Measurements from ENCODE around the gene FEV.
"Not testable (repeated sequence)": the region's sequence is repeated elsewhere in the genome, so short reads cannot be mapped to it uniquely, and the experiment has no call there.

Gene FEV

GRCh38 chr2:218963601-218964000 is 21.4 kb downstream of the FEV start:
- DNase-seq, result no peak

DNA sequence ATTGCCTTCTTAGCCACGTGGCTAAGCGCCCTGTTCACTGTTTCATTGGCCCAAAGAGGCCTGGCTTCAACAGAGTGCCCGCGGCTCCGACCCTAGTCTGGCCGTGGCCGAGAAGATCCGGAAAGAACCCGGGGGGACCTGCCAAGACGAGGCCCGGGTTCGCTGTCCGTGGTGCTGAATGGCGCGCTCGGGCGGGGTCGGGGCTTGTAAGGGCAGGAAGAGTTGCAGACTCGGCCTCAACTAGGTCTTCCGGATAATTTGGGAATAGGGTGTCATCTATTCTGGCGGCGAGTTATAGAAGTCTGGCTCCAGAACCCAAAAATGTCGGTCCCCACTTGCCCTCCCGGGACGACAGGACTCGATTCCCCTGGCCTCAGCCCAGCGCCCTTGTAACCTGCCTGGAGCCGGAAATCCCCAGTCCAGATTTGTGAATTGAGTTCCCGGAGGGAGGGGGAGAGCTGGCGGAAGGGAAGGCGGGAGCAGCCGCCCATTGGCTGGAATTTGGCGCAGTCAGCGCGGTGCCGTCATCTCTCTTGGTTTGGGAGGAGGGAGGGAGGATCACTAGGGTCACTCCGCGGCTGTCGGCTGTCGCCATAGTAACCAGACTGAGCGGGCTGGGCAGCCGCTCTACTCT is 22.0 kb downstream of the FEV start:
- DNase-seq, result peak; percentile 70

GRCh38 chr2:218961651-218962570 is 23.1 kb downstream of the FEV start:
- peak; percentile 39 for DNase-seq

GRCh38 chr2:218961229-218961628 is 23.8 kb downstream of the FEV start:
- no peak for DNase-seq

DNA sequence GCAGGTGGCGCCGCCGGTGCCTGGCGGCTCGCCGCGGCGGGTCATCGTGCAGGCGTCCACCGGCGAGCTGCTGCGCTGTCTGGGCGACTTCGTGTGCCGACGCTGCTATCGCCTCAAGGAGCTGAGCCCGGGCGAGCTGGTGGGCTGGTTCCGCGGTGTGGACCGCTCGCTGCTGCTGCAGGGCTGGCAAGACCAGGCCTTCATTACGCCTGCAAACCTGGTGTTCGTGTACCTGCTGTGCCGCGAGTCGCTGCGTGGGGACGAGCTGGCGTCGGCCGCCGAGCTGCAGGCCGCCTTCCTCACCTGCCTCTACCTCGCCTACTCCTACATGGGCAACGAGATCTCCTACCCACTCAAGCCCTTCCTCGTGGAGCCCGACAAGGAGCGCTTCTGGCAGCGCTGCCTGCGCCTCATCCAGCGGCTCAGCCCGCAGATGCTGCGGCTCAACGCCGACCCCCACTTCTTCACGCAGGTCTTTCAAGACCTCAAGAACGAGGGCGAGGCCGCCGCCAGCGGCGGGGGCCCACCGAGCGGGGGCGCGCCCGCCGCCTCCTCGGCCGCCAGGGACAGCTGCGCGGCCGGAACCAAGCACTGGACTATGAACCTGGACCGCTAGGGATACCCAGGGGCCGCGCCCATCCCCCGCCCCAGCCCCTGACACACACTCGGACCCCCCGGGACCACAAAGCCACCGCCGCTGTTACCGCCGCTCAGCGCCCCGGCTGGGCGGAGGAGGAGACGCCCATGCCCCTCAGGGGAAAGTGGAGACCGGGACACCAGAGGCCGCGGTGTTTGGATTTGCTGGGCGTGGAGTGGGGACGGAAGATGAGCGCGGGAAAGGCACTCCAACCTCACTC is 24.4 kb downstream of the FEV start:
- no peak for DNase-seq

DNA sequence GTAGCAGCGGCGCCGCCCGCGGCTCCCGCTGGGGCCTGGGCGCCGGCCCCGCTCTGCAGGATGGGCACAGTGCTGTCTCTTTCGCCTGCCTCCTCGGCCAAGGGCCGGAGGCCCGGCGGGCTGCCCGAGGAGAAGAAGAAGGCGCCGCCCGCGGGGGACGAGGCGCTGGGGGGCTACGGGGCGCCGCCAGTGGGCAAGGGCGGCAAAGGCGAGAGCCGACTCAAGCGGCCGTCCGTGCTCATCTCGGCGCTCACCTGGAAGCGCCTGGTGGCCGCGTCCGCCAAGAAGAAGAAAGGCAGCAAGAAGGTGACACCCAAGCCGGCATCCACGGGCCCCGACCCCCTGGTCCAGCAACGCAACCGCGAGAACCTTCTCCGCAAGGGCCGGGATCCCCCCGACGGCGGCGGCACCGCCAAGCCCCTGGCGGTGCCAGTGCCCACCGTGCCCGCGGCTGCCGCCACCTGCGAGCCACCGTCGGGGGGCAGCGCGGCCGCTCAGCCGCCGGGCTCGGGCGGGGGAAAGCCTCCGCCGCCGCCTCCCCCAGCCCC is 25.1 kb downstream of the FEV start:
- no peak for DNase-seq

DNA sequence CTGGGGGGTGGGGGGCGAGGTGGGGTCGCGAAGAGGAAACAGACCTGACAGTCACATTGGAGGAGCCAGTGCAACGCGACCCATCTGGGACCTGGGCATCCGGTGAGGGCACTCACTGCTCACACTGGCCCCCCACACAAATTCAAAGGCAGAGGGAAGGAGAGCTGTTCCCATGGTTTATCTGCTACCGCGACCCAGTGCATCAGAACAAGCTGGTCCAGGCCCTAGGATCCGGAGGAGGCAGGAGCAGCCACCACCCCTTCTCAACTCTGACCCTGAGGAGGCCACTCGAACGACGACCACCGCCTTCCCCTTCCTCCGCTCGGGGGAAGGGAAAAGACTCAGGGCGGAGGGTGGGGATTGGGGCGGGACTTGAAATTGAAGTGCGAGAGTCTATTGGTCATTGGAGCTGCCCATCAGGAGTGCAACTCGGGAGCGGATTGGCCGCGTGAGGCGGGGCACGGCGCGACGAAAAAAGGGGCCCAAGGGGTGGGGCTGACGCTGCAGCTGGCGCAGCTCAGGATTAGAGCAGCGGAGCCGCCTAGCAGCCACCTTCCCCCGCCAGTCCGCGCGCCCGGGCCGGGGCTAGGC is 25.7 kb downstream of the FEV start, which contains the start of gene CDK5R2:
Gene CDK5R2, plus strand, starts transcription at position 526 of the 591 bp plus-strand sequence. CDS start 155 bp downstream, outside the sequence.
- peak; percentile 84 for DNase-seq

DNA sequence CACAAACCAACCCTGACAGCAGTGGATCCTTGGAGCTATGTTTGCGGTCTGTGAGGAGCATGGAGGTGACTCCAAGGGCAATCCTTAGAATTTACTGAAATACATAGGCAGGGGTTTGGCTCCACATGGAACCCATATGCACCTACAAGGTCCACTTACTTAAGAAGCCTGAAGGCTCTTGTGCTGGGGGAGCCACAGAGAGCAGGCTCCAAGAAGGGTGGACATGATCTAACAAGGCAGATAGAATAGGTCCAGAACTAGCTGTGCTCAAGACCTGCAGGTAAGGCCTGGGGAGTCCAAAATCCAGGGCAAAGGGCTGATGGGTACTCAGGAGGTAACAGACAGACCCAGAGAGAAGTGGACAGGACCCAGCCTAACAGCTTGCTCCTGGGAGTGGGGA is 26.7 kb downstream of the FEV start:
- DNase-seq, result no peak

DNA sequence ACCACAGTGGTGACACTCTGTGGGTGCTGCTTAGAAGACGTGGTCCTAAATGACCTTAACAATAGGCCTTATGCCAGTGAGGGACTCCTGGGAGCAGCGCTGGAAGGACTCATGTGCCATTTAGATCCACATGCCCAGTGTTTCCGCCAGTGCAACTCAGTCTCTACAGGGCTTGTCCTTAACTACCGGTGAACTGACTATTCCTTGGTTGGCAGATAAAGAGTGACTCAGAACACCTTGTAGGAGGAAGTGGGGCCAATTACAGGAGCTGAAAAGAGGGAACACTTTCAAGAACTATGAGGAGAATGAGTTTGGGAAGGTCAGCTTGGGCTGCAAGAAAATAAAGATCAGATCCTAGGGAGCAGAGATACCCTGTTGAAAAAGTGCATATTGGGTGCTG is 27.3 kb downstream of the FEV start:
- DNase-seq, result no peak

- DNase-seq, result no peak
Measured at GRCh38 chr2:218956039-218956438, 28.9 kb downstream of the FEV start.

- no peak for DNase-seq
Measured at GRCh38 chr2:218954541-218955300, 30.3 kb downstream of the FEV start.

- DNase-seq, result no peak
Measured at GRCh38 chr2:218953366-218953954, 31.5 kb downstream of the FEV start.

DNA sequence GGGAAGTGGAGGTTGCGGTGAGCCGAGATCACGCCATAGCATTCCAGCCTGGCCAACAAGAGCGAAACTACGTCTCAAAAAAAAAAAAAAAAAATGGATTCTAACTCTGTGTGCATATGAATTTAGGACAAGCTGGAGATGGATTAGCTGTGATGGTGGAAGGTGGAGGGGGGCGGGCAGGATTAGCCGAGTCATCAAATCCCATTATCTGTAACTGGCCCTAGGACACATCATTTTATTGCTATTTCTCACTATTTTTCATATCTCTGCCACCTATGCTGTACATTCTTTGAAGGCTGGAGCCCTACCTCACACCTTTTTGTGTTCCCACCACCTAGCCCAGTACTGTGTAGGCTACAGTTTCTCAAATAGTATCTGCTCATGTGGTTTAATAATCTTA is 32.8 kb downstream of the FEV start:
- DNase-seq, result no peak

DNA sequence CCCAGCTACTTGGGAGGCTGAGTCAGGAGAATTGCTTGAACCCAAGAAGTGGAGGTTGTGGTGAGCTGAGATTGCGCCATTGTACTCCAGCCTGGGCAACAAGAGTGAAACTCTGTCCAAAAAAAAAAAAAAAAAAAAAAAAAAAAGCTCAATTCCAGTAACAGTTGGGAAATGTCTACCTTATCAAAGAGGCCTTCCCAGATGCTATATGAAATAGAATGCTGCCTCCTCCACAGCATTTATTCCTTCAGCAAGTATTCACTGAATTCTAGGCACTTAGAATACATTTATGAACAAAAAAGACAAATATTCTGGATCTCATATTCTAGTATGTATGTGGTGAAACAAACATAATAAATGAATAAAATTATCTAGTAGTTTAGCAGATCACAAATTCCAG is 38.4 kb downstream of the FEV start:
- no peak for DNase-seq

GRCh38 chr2:218944759-218945404 is 40.1 kb downstream of the FEV start:
- no peak for DNase-seq

- DNase-seq, result not testable (repeated sequence)
Measured at GRCh38 chr2:218931751-218932150, 53.2 kb downstream of the FEV start.

Measured in hematopoietic multipotent progenitor cell treated with erythropoietin and hydrocortisone succinate and interleukin-3 and kit ligand, for 6 days (in vitro differentiated cells).